ENCODE measurements around the gene ZNF774. TPM values are rescaled to one million over a fixed set of nuclear protein-coding genes. Genes with fewer than 3 reads are reported as not detected.

The ZNF774 gene
- total and polyA plus RNA-seq, 2 of the 8 experiments (the other 6 are each of a cell fraction or from before 2014, with no cell fraction given) = 0.82 to 2.6 TPM

DNA sequence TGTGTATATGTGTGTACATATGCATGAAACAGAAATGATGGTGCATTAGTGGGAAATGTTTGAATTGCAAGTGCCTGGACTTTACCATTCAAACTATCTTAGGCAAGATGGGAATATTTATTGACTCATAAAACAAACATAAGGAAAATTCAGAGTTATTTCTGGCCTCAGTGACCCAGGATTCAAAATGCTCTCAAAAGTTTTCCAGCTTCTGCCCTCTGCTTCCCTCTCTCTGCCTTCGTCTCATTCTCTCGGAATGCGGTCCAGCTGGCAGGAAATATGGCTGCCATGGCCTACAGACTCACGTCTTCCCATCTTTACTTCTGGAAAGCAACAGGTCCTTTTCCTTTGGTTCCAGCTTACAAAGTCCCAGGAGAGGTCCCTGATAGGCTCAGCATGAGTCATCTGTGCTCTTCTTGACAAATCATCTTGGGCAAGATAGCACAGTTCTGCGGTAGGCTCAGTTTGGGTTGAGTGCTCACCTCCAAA is 8.7 kb upstream of the ZNF774 start:
- Histone ChIP-seq H3K79me2 (ENCODE audit: control insufficient read depth in 1 of 2, insufficient read depth in 2 of 2, low read length in 2 of 2) (no peaks in the 10 kb centered on the region), H2BK120ac (replicated peaks; ENCODE audit: low read depth, low read length) (no peak overlapping the region), H3K23ac (ENCODE audit: insufficient read length) (no peak overlapping the region), H3K4me1 (replicated peaks in 1 of 4; ENCODE audit: control insufficient read depth in 3 of 4, insufficient read depth in 4 of 4, low read length in 3 of 4) (no peaks in the 10 kb centered on the region), H2BK12ac (ENCODE audit: low read depth, low read length) (no peak overlapping the region), H2AFZ (ENCODE audit: low read length) (no peak overlapping the region), H3K27me3 (replicated peaks in 1 of 4; ENCODE audit: control insufficient read depth in 3 of 4, extremely low read depth in 1 of 4, insufficient read depth in 3 of 4, low read length in 3 of 4) (no peaks in the 10 kb centered on the region), H3K36me3 (ENCODE audit: control insufficient read depth in 2 of 4, insufficient read depth in 4 of 4, low read length in 3 of 4) (no peaks in the 10 kb centered on the region), H3K14ac (ENCODE audit: insufficient read length) (no peak overlapping the region), H4K91ac (replicated peaks; ENCODE audit: insufficient read length, low read length) (no peak overlapping the region), H3K4me3 (ENCODE audit: extremely low read depth in 1 of 4, insufficient read depth in 2 of 4, low read depth in 3 of 4, low read length in 4 of 4) (no peak overlapping the region), H2BK5ac (ENCODE audit: low read depth, low read length) (no peak overlapping the region), H3K56ac (replicated peaks; ENCODE audit: insufficient read length, low read depth, low read length) (no peak overlapping the region), H2AK5ac (ENCODE audit: low read depth, low read length) (no peak overlapping the region), H2BK20ac (ENCODE audit: low read length) (no peak overlapping the region), H3K4me2 (ENCODE audit: insufficient read depth in 1 of 2, low read depth in 2 of 2, low read length in 2 of 2) (no peak overlapping the region), H3K23me2 (ENCODE audit: low read depth, low read length) (no peaks in the 10 kb centered on the region; the same call in 1 of the 2 replicates), H3K18ac (ENCODE audit: extremely low read depth, low read length) (no peak overlapping the region), H3K79me1 (ENCODE audit: low read depth, low read length) (no peaks in the 10 kb centered on the region; the same call in 1 of the 2 replicates), H3K9me3 (ENCODE audit: insufficient read depth in 2 of 2, low read depth in 1 of 2, low read length in 1 of 2) (no peaks in the 10 kb centered on the region), H4K8ac (ENCODE audit: extremely low read depth, insufficient read depth, low read length) (no peak overlapping the region), H4K5ac (ENCODE audit: insufficient read length, low read depth, low read length) (no peak overlapping the region), H3K4ac (replicated peaks; ENCODE audit: insufficient read length, low read depth, low read length) (no peak overlapping the region), H2BK15ac (ENCODE audit: low read length) (no peak overlapping the region), H3K27ac (ENCODE audit: low read depth, low read length) (no peak overlapping the region), H4K20me1 (replicated peaks in 1 of 2; ENCODE audit: control insufficient read depth in 1 of 2, insufficient read depth in 2 of 2, low read length in 2 of 2) (no peaks in the 10 kb centered on the region), H3K9ac (replicated peaks in 1 of 4; ENCODE audit: extremely low read depth in 1 of 4, low read depth in 3 of 4, low read length in 3 of 4) (no peak overlapping the region)
- DNase-seq (ENCODE audit: low read depth in 1 of 2, low spot score in 2 of 2) (no peak), FAIRE-seq (no peak)
- POLR2A ChIA-PET (ENCODE audit: partially characterized antibody) = no interaction called here
- CTCF ChIA-PET (ENCODE audit: partially characterized antibody) = interaction anchor here (1.2 to 2.7 kb wide), 2 partner anchors 14 to 23 kb away, joined by 3 to 11 read pairs; no protein-coding TSS in a partner anchor
- WGBS, 2 experiments (ENCODE audit: extremely low coverage in 1 of 2, insufficient coverage in 1 of 2, insufficient read length in 1 of 2, insufficient replicate concordance in 2 of 2, low coverage in 1 of 2, low lambda C conversion rate in 2 of 2, missing lambda C conversion rate in 1 of 2) = 91% methylated on average over 5 of the region's 5 CpGs; no CpG with 5 or more reads in 1 of the 2 experiments
- no peak for TF ChIP-seq HDAC2 (IDR thresholded peaks at IDR 0.05; ENCODE audit: borderline replicate concordance in 1 of 2, low read depth in 2 of 2, low read length in 2 of 2)
- TF ChIP-seq EP300 (IDR thresholded peaks at IDR 0.05; ENCODE audit: borderline replicate concordance in 1 of 2, low read depth in 2 of 2, low read length in 2 of 2) = no peak
- TF ChIP-seq CBX5 (IDR thresholded peaks at IDR 0.05; ENCODE audit: low read depth, low read length) = no peak
- TF ChIP-seq RNF2 (IDR thresholded peaks at IDR 0.05; ENCODE audit: borderline replicate concordance, low read depth, low read length, missing control alignments, poor library complexity, severe bottlenecking) = no peak

Data from H1 (cell line).